GM19468 (cell line): ENCODE measurements around the gene AIFM3.

Experiments used
- ATAC-seq: cut with Tn5 transposase; IDR thresholded peaks from one replicate; pipeline ENCODE4 v1.9.1; 2021; ENCODE audit warnings: mild to moderate bottlenecking, moderate library complexity, moderate number of reproducible peaks; ENCODE audit not compliant: unreplicated experiment; ENCODE audit errors: extremely low read depth

Gene AIFM3

GRCh38 chr22:20988573-20989322 is 21.7 kb downstream of the AIFM3 start:
- ATAC-seq: no peak

- no peak for ATAC-seq
Measured at GRCh38 chr22:20989323-20990138, 22.5 kb downstream of the AIFM3 start.

- ATAC-seq: no peak
Measured at GRCh38 chr22:20990184-20991180, 23.4 kb downstream of the AIFM3 start.

GRCh38 chr22:20991252-20992055 is 24.4 kb downstream of the AIFM3 start:
- no peak for ATAC-seq

GRCh38 chr22:20992056-20992442 is 25.0 kb downstream of the AIFM3 start:
- no peak for ATAC-seq

- ATAC-seq: no peak
Measured at GRCh38 chr22:20992456-20993303, 25.6 kb downstream of the AIFM3 start.

- ATAC-seq: no peak
Measured at GRCh38 chr22:20993304-20994127, 26.5 kb downstream of the AIFM3 start.

GRCh38 chr22:20994128-20994901 is 27.3 kb downstream of the AIFM3 start:
- no peak for ATAC-seq

- no peak for ATAC-seq
Measured at GRCh38 chr22:20994902-20995241, 27.8 kb downstream of the AIFM3 start.

GRCh38 chr22:20995329-20996030 is 28.4 kb downstream of the AIFM3 start:
- no peak for ATAC-seq

GRCh38 chr22:20996031-20996410 is 29.0 kb downstream of the AIFM3 start:
- ATAC-seq: no peak

GRCh38 chr22:20996598-20997535 is 29.8 kb downstream of the AIFM3 start:
- ATAC-seq: no peak

GRCh38 chr22:20997536-20998257 is 30.6 kb downstream of the AIFM3 start:
- no peak for ATAC-seq

- ATAC-seq: no peak
Measured at GRCh38 chr22:20998411-20999336, 31.6 kb downstream of the AIFM3 start.
